NCI-H226 (cell line): ENCODE results near the gene ZNF467.

Experiments
- DNase-seq: peaks from one replicate; pipeline ENCODE4 v3.0.0-alpha.2; 2015

Gene ZNF467

GRCh38 chr7:149742075-149742701 lies 31.2 kb downstream of the ZNF467 start:
- peak; percentile 33 for DNase-seq

DNA sequence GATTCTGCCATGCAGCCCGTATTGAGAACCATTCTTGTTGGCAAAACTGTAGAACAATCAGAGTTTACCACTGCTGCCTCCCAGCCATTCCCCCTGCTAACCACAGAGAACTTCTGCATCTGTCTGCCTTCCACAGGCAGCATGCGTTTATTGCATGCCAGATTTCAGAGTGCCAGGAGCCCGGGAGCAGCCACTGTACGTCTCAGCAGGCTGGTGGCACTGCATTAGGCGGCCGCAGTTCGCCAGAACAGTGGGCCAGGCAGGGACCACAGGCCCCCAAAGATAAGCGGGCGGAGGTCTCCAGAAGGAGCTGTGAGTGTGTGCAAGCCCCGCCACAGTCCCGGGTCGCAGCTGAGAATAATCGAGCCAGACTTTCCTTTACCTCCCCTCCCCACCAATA lies 31.8 kb downstream of the ZNF467 start:
- DNase-seq: no peak

DNA sequence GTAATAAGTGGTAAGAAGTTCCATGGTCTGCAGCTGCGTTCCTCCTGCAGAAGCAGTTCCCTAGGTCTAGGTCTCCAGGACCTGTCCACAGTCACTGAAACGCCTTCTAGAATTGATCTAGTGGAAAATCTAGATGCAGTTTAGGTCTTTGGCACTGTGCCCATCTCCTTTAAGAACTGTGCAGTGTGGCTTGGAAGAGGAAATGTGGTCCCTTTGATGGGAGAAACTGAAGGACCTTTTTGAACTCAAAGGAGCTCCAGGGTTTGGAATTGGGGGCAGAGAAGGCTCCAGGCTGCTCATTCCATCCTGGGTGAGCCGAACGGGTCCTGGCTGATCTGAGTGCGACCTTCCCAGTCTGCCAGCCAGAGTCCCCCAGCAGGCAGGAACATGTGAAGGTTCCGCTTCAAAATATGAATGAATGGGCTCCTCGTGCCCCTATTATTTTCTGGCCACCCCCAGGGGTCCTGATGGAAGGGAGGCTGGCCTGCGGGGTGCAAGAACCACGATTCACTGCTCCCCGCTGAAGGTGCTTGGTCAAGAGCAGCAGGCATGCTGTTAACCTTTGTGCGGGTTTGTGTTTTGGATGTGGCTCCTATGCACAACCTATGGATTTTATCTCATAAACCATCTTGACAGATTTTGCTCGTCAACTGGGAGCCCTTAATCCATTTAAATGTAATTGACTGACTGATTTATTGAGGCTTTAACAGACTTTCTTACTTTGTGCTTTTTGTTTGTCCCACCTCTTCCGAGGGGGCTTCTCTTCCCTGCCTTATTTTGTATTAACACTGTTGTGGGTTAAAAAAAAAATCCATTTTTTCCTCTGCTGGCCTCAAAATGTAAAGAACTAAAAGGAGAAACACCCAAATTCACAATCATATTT lies 36.7 kb downstream of the ZNF467 start:
- no peak for DNase-seq

DNA sequence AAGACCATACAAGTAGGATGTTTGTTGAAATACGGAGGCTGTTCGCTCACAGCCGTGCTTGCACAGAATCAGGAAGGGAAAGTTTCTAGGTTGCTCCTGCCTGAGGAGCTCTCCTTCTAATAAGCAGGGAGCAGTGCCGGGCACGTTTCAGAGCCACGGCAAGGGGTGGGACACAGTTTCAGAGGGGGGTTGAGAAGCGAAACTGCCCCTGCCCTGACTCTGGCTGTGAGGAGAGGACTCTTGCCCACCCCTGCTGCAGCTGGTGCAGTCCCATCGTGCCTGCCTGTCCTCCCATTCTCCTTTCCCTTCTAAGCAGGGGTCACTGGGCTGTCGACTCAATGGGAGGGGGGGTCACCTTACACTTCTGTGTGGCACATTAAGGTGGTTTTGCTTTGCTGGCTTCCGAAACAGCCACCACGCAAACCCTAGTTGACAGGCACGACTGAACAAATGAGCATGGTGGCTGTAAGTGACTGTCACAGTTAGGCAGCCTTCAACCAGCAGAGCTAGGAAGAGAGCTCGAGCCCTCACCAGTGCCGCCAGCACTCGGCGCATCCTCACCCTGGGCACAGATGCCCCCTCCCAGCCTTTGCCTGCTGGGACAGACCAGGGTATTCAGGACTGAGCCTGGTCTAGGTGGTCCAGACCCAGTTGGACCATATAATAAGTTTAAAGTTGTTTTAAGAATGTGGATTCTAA lies 37.5 kb downstream of the ZNF467 start:
- DNase-seq: no peak

- no peak for DNase-seq
Observed at GRCh38 chr7:149735181-149735602, 38.2 kb downstream of the ZNF467 start.

- no peak for DNase-seq
Observed at GRCh38 chr7:149734791-149735075, 38.7 kb downstream of the ZNF467 start.

DNA sequence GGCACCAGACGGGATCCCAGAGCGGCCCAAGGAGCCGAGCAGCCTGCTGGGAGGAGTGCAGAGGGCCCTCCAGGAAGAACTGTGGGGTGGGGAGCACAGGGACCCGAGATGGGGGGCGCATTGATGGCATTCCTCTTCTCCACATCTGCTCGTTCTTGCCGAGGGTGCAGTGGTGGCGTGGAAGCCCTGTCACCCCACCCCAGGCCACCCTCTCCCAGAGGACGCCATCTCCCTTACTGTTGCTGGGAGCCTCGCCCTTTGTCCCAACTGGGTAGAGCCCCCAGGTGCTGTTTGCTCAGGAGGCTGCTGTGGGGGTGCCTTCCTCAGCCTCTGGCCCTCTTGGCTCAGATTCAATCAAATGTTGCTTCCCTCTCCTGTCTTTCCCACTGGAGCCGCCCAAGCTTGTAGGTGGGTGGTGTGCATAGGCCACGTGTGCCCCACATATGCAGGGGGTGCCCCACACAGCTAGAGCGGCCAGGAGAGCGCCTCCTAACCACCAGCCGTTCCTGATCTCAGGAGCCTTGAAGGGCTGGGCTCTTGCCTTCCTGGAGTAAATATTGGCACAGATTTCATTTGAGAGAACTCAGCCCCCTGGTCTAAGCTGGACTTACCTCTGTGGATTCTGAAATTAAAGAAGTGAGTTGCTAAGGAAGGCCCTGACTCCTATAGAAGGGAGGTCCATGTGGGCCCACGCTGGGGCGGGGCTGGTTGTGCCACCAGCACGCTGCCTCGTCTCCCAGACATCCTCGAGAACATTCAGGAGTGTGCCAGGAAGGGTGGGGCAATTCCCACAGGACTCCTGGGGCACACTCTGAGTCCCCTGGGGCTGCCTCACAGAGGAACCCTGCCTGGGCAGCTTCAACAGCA lies 39.2 kb downstream of the ZNF467 start:
- DNase-seq: no peak

GRCh38 chr7:149733131-149733923 lies 40.1 kb downstream of the ZNF467 start:
- no peak for DNase-seq

- DNase-seq: no peak
Observed at GRCh38 chr7:149732611-149733010, 40.8 kb downstream of the ZNF467 start.

DNA sequence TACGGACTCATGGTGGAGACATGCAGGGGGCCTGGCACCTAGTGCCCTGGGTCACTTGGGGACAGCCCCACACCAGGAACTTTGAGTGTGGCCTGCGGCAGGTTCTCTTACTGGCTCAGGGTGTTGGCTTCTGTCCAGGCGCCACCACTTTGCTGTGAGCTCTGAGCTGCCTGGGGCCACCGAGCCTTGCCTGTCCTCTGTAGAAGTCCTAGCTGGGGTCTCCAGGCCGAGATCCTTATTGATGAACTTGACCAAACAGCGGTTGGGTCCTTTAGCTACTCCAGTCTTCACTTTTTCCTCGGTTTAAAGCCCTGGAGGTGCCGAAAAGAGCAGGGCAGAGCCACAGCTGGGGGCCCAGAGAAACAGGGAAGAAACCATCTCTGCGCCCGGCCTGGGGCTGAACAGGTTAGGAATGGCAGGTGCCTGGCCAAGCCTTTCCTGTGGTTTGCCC lies 41.3 kb downstream of the ZNF467 start:
- no peak for DNase-seq

DNA sequence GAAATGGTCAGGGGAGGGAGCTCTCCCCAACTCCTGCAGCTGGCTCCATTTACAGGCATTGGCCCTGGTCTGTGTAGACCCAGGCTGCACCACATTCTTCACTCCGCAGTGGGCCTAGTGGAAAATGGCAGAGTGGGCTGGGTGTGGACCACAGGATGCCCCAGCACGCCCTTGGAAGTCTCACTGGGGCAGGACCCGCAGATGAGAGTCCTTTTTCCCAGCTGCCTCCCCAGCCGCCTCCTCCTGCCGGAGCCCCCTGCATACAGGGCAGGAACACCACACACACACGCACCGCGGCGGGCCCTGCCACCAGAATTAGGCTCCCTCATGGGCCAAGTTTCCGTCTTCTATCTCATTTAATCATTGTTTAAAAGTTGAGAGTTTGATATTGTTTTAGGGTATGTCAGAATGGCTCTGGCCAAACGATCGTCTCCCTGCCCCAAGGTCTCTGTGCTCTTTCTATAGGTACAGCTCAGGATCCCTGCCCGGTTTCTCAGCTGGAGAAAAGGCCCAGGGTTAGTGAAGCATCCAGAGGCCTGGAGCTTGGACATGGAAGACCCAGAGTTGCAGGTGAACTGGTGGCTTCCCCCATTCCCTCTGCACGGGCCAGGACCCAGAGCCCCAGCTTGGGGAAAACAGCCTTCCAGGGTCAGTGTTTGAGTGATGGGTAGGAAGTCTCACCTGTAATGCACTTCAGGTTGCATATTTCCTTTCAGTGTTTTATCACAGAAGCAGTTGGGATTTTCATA lies 42.0 kb downstream of the ZNF467 start:
- no peak for DNase-seq

DNA sequence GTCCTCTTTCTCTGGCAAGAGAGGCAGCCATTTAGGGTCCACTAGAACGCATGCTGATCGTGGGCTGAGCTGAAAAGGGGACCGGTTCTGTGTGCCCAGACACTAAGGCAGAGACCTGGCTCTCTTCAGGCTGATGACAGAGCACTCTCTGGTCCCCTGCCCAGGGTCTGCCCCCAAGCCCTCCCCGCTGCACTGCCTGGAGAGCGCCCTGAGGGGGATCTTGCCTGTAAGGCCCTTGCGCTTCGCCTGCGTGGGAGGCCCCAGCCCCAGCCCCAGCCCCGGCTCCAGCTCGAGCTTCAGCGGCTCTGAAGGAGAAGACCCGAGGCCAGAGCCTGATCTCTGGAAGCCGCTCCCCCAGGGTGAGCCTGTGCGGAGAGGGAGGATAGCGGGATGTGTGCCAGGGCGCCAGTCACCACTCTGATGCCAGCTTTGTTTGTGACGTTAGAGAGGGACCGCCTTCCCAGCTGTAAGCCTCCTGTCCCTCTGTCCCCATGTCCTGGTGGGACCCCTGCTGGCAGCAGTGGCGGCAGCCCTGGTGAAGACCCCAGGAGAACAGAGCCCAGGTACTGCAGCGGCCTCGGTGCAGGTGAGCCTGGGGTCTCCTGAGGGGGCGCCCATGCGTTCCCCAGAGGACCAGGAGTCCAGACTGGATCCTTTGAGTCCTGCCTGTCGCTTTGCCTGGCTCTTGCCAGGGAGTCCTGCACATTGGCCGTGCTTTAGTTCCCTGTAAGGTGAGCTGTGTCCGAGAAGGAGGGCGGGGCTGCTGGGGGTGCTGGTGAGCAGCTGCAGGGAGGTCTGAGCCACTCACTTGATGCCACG lies 43.2 kb downstream of the ZNF467 start:
- no peak for DNase-seq

DNA sequence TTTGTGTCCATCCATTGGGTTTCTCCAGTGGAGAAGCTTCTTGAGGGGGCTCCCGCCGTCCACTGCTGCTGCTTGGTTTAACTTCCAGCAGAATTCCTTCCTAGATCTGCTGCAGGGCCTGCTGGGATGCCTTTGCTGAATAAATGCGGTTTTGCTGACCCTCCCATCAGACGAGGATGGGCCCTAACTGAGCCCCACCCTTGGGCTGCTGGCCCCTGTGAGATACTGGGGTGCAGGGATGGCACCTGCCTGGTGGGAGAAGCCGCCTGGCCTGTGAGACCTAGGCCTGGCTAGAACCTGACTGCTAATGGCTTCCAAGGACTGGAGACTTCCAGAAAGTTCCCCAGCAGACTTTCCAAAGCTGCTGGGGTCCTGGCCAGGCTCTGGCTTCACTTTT lies 43.8 kb downstream of the ZNF467 start:
- no peak for DNase-seq

GRCh38 chr7:149728491-149729375 lies 44.7 kb downstream of the ZNF467 start:
- no peak for DNase-seq

GRCh38 chr7:149727899-149728476 lies 45.4 kb downstream of the ZNF467 start:
- no peak for DNase-seq

- no peak for DNase-seq
Observed at GRCh38 chr7:149727053-149727898, 46.1 kb downstream of the ZNF467 start.

- no peak for DNase-seq
Observed at GRCh38 chr7:149725916-149726315, 47.5 kb downstream of the ZNF467 start.

- no peak for DNase-seq
Observed at GRCh38 chr7:149725426-149725821, 48.0 kb downstream of the ZNF467 start.
